Common myeloid progenitor, CD34-positive (primary cell): Measurements from ENCODE around the gene GNAI3.

ENCODE experiments used
- CTCF ChIA-PET: fragments of 350-600 bp; sonication (Branson Sonifier 250); formaldehyde crosslinking; loops from one replicate; lab custom pipeline; 2021; ENCODE audit warnings: antibody characterized with exemption; lab: Charles Lee
- POLR2A ChIA-PET: fragments of 350-600 bp; sonication (Branson Sonifier 250); formaldehyde crosslinking; loops from one replicate; lab custom pipeline; 2021; ENCODE audit warnings: antibody characterized with exemption; lab: Charles Lee
- DNase-seq, 3 donors: peaks; one replicate each; pipeline versions ENCODE4 v3.0.0 to v3.0.0-alpha.2; 2013
- H3K27ac ChIP-seq, 2 experiments: 1 replicate in 1 of 2; 2 replicates in 1 of 2; pipeline ENCODE4 v1.7.0; 2013; ENCODE audit warnings: inconsistent platforms in 2 of 2, low read length in 2 of 2, mild to moderate bottlenecking in 2 of 2, low read depth in 1 of 2, moderate library complexity in 1 of 2; ENCODE audit not compliant: severe bottlenecking in 2 of 2, insufficient read depth in 1 of 2, poor library complexity in 1 of 2
- H3K27me3 ChIP-seq, 5 experiments: replicated peaks in 2 of 5; 1 replicate in 3 of 5; 2 replicates in 2 of 5; pipeline versions ENCODE4 v1.6.1 to v1.7.0; 2013; ENCODE audit warnings: low read length in 4 of 5, mild to moderate bottlenecking in 2 of 5, moderate library complexity in 2 of 5, inconsistent platforms in 1 of 5; ENCODE audit not compliant: insufficient read depth in 5 of 5, control insufficient read depth in 4 of 5
- H3K36me3 ChIP-seq, 4 experiments: 1 replicate in 2 of 4; 2 replicates in 2 of 4; pipeline versions ENCODE4 v1.6.1 to v1.7.0; 2013; ENCODE audit warnings: low read length in 3 of 4, control low read depth in 1 of 4, mild to moderate bottlenecking in 1 of 4; ENCODE audit not compliant: control insufficient read depth in 4 of 4, insufficient read depth in 4 of 4
- H3K4me1 ChIP-seq, 4 experiments: 1 replicate in 3 of 4; 2 replicates in 1 of 4; pipeline versions ENCODE4 v1.6.1 to v1.7.1; 2013; ENCODE audit warnings: low read length in 3 of 4, mild to moderate bottlenecking in 3 of 4, control low read depth in 1 of 4, inconsistent platforms in 1 of 4, moderate library complexity in 1 of 4; ENCODE audit not compliant: control insufficient read depth in 4 of 4, insufficient read depth in 4 of 4; ENCODE audit errors: control extremely low read depth in 1 of 4
- H3K4me3 ChIP-seq, 7 experiments: 1 replicate in 4 of 7; 2 replicates in 3 of 7; pipeline versions ENCODE4 v1.5.1 to v1.7.0; 2013; ENCODE audit warnings: mild to moderate bottlenecking in 7 of 7, low read length in 6 of 7, moderate library complexity in 6 of 7, inconsistent platforms in 2 of 7, low read depth in 2 of 7, control low read depth in 1 of 7; ENCODE audit not compliant: insufficient read depth in 4 of 7, control insufficient read depth in 1 of 7; ENCODE audit errors: extremely low read depth in 1 of 7
- H3K9me3 ChIP-seq, 5 experiments: 1 replicate in 4 of 5; 2 replicates in 1 of 5; pipeline versions ENCODE4 v1.6.1 to v1.7.1; 2013; ENCODE audit warnings: low read length in 4 of 5, mild to moderate bottlenecking in 2 of 5, inconsistent platforms in 1 of 5, low read depth in 1 of 5, moderate library complexity in 1 of 5; ENCODE audit not compliant: control insufficient read depth in 4 of 5, insufficient read depth in 2 of 5; ENCODE audit errors: control extremely low read depth in 1 of 5
- WGBS: methylation state at CpG from one replicate; pipeline ENCODE4 v1.1.5; 2013; ENCODE audit not compliant: insufficient coverage; 5-methylcytosine and 5-hydroxymethylcytosine counted together

Gene GNAI3

GRCh38 chr1:109621379-109622136, 73.1 kb downstream of the GNAI3 start:
- peaks cover 6 to 16% (median 11%) of the 10 kb centered on the region in 4 experiments for H3K36me3 ChIP-seq
- no peak for DNase-seq
- WGBS, result 26% methylated on average over 7 of the region's 13 CpGs
- H3K27ac ChIP-seq, result peak overlapping the region; percentile 66 to 99
- H3K27me3 ChIP-seq, result no peaks in the 10 kb centered on the region
- peak overlapping the region; percentile 21 to 97 (median 87) for H3K4me3 ChIP-seq
- CTCF ChIA-PET, result interaction anchor here (1.1 to 25.8 kb wide), 5 partner anchors 9 to 82 kb away, joined by 3 to 430 read pairs (median 19); partner anchors contain the start of genes GNAI3 and GPR61
- peaks cover 41 to 78% (median 69%) of the 10 kb centered on the region in 4 experiments for H3K4me1 ChIP-seq
- POLR2A ChIA-PET, result no interaction called here
- no peaks in the 10 kb centered on the region for H3K9me3 ChIP-seq

GRCh38 chr1:109622137-109622892, 73.9 kb downstream of the GNAI3 start:
- H3K4me3 ChIP-seq, result peak overlapping the region in 6 of 7 experiments; percentile 74 to 97 (median 90)
- peaks cover 33 to 70% (median 63%) of the 10 kb centered on the region in 4 experiments for H3K4me1 ChIP-seq
- peak overlapping the region; percentile 66 to 99 for H3K27ac ChIP-seq
- no peaks in the 10 kb centered on the region for H3K27me3 ChIP-seq
- WGBS, result 92% methylated on average over 8 of the region's 11 CpGs
- ChIA-PET CTCF (interaction anchor here (1.1 to 25.8 kb wide), 8 partner anchors 9 to 83 kb away, joined by 3 to 430 read pairs (median 22); partner anchors contain the start of genes GNAI3 and GPR61), POLR2A (no interaction called here)
- no peak for DNase-seq
- H3K9me3 ChIP-seq, result no peaks in the 10 kb centered on the region
- peaks cover 7 to 24% (median 18%) of the 10 kb centered on the region in 4 experiments for H3K36me3 ChIP-seq

- Histone ChIP-seq H3K36me3 (peaks cover 9 to 30% (median 23%) of the 10 kb centered on the region in 4 experiments), H3K4me3 (peak overlapping the region in 6 of 7 experiments; percentile 17 to 97 (median 79)), H3K9me3 (no peaks in the 10 kb centered on the region), H3K27ac (peak overlapping the region; percentile 66 to 99), H3K27me3 (no peaks in the 10 kb centered on the region), H3K4me1 (peaks cover 28 to 65% (median 61%) of the 10 kb centered on the region in 4 experiments)
- DNase-seq, result peak in 1 of 3 donors; percentile 59
- POLR2A ChIA-PET, result no interaction called here
- 61% methylated on average over 2 of the region's 3 CpGs for WGBS
- CTCF ChIA-PET, result interaction anchor here (0.9 to 25.8 kb wide), 8 partner anchors 10 to 132 kb away, joined by 3 to 430 read pairs (median 22); partner anchors contain the start of genes GNAI3 and GPR61
Measured at GRCh38 chr1:109622895-109623294, 74.5 kb downstream of the GNAI3 start.

GRCh38 chr1:109623601-109624161, 75.3 kb downstream of the GNAI3 start:
- Histone ChIP-seq H3K27ac (peak overlapping the region; percentile 66 to 99), H3K27me3 (no peaks in the 10 kb centered on the region), H3K36me3 (peaks cover 16 to 38% (median 29%) of the 10 kb centered on the region in 4 experiments), H3K4me3 (peak overlapping the region; percentile 15 to 97 (median 63)), H3K9me3 (no peaks in the 10 kb centered on the region), H3K4me1 (peaks cover 22 to 62% (median 57%) of the 10 kb centered on the region in 4 experiments)
- CTCF ChIA-PET, result interaction anchor here (0.7 to 25.8 kb wide), 13 partner anchors 9 to 133 kb away, joined by 3 to 430 read pairs (median 11); partner anchors contain the start of genes GNAI3 and GPR61
- 29% methylated on average over 10 of the region's 11 CpGs for WGBS
- POLR2A ChIA-PET, result interaction anchor here (0.7 to 1.8 kb wide), 2 partner anchors 75 to 507 kb away, joined by 3 to 10 read pairs; partner anchors contain the start of gene GNAI3
- peak in 2 of 3 donors; percentile 50 to 64 for DNase-seq

GRCh38 chr1:109624201-109625010, 76.0 kb downstream of the GNAI3 start:
- Histone ChIP-seq H3K4me3 (peak overlapping the region; percentile 15 to 97 (median 63)), H3K4me1 (peaks cover 15 to 54% (median 50%) of the 10 kb centered on the region in 4 experiments), H3K36me3 (peaks cover 19 to 45% (median 36%) of the 10 kb centered on the region in 4 experiments), H3K9me3 (no peaks in the 10 kb centered on the region), H3K27ac (peak overlapping the region; percentile 66 to 99), H3K27me3 (no peaks in the 10 kb centered on the region)
- ChIA-PET CTCF (interaction anchor here (0.7 to 25.8 kb wide), 13 partner anchors 9 to 120 kb away, joined by 3 to 430 read pairs (median 11); partner anchors contain the start of genes GNAI3 and GPR61), POLR2A (interaction anchor here (0.7 to 1.8 kb wide), 2 partner anchors 76 to 506 kb away, joined by 3 to 10 read pairs; partner anchors contain the start of gene GNAI3)
- WGBS, result 38% methylated on average over 2 of the region's 17 CpGs
- peak in 2 of 3 donors; percentile 63 to 69 for DNase-seq
